Astrocyte of the spinal cord (primary cell): ENCODE data around the gene MEAK7.

Experiments used
- DNase-seq: peaks from one replicate; pipeline ENCODE4 v3.0.0; 2011; ENCODE audit warnings: low read depth, low spot score
- H3K4me3 ChIP-seq: 2 replicates; pipeline ENCODE4 v1.5.1; 2011; ENCODE audit warnings: low read depth, mild to moderate bottlenecking, low read length, moderate library complexity
- in situ Hi-C: cut with HindIII; loops from 2 replicates; pipeline ENCODE4 v1.10.0; 2017; ENCODE audit warnings: low sequenced_read_pairs
- TF ChIP-seq, protein P1 (sequence below): IDR thresholded peaks from 2 replicates; pipeline ENCODE4 v1.5.1; 2012; ENCODE audit warnings: low read depth, mild to moderate bottlenecking, low read length, inconsistent platforms

The MEAK7 gene

DNA sequence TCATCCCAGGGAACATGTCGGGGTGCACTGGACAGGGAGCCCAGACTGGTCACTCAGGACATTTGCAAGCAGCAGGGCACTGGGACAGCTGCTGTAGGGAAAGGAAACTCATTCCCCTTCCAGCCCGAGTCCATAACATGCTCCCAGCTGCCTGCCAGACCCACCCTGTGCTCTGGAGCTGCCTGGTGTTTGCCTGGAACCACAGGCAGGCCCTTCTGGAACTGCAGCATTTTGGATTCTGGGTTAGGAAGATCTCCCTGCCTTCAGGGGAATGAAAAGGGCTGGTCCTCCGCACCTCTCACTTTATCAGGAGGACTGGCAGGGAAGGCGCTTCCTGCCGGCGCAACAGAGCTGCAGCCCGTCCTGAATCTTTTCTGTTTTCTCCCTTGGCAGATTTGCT, 41.2 kb downstream of the MEAK7 start:
- no peak overlapping the region for H3K4me3 ChIP-seq
- DNase-seq: no peak

DNA sequence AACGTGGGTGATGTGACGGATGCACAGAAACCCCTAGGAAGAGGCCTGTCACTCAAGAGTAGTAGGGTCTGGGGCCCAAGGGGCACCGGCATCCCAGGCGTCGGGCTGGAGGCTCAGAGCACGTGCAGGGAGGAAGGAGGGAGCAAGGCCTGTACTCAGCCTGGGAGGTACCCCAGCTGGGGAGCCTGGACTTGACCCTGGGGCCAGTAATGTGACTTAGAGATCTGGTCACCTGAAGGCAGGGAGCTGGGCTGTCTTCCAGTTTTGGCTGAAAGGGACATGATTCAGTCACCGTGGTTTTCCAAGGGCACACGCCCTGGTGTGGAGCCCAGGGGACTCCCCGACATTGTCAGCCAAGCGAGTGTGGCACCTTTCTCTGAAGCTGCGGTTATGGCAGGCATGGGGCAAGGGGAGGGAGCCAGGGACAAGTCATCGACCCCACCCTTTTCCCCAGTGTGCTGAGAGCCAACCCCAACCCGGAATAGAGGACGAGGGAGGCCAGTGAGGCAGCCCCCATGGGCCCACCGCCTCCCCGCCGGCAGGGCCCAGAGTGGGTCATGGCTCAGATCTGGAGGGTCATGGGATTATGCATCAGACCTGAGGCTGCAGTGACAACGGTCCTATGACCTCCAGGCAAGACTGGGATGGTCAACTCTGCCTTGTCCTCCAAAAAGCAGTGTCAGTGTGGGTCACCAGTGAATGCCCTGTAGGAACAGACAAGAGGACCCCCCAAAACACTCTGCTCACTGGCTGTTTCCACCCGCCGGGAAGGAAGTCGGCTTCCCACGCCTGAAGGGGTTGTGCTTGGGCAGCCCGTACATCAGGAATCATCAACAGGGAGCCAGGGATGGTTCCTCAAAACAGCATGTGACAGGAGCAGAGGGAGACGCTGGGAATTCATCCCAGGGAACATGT, 41.9 kb downstream of the MEAK7 start:
- no peak overlapping the region for H3K4me3 ChIP-seq
- no peak for DNase-seq
- TF ChIP-seq, protein P1, sequence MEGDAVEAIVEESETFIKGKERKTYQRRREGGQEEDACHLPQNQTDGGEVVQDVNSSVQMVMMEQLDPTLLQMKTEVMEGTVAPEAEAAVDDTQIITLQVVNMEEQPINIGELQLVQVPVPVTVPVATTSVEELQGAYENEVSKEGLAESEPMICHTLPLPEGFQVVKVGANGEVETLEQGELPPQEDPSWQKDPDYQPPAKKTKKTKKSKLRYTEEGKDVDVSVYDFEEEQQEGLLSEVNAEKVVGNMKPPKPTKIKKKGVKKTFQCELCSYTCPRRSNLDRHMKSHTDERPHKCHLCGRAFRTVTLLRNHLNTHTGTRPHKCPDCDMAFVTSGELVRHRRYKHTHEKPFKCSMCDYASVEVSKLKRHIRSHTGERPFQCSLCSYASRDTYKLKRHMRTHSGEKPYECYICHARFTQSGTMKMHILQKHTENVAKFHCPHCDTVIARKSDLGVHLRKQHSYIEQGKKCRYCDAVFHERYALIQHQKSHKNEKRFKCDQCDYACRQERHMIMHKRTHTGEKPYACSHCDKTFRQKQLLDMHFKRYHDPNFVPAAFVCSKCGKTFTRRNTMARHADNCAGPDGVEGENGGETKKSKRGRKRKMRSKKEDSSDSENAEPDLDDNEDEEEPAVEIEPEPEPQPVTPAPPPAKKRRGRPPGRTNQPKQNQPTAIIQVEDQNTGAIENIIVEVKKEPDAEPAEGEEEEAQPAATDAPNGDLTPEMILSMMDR: no peak
- in situ Hi-C loops: no loop called here

More for the DNA sequence above, 41.2 kb downstream of the MEAK7 start:
- TF ChIP-seq, protein P1: no peak
- in situ Hi-C loops: no loop called here

DNA sequence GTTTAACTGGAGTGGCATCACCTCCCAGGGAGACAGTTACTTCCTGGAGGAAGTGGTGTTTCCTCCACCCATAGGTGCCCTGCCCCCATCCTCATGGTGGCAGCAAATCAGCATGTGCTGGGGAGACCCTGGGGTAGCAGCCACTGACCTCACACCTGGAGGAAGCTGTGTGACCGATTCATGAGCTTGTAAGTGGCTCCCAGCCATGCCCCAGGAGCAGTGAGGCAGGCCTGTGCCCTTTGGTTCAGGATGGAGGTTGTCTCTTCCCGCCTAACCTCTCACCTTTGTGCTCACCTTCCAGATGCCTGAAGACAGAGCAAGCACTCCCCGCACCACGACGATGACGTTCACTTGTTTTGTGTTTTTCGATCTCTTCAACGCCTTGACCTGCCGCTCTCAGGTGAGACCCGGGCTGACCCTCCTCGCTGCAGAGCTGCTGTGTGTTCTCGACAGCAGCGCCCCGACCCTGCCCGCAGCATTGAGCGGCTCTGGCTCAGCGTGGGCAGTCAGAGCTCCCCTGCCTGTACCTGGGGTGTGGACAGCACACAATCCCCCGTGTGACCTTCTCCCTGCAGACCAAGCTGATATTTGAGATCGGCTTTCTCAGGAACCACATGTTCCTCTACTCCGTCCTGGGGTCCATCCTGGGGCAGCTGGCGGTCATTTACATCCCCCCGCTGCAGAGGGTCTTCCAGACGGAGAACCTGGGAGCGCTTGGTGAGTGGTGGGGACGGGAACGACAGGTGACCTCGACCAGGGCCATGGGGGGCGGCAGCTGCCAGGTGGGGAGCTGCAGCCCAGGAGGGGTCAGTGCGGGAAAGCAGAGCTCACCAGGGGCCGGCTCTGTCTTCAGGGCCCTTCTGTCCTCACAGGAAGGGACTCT, 42.8 kb downstream of the MEAK7 start:
- TF ChIP-seq, protein P1: no peak
- in situ Hi-C loops: no loop called here
- DNase-seq: no peak
- no peak overlapping the region for H3K4me3 ChIP-seq

DNA sequence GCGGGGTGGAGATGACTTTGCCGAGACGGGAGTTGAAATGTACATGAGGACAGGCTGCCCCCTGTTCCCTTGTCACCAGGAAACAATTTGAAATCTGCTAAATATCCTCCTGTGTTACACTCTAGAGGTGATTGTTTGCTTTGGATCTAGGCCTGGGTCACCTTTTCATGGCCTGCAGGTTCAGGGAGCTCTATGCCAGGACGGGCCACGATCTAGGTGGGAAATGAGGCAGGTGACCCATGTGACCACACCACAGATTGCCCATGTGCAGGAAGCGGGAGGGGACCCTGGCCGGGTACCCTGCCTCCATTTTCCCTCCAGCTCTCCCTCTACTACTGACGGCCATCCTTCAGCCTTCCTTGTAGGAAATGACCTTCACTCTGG, 43.4 kb downstream of the MEAK7 start:
- TF ChIP-seq, protein P1: no peak
- in situ Hi-C loops: no loop called here
- DNase-seq: no peak
- no peak overlapping the region for H3K4me3 ChIP-seq

DNA sequence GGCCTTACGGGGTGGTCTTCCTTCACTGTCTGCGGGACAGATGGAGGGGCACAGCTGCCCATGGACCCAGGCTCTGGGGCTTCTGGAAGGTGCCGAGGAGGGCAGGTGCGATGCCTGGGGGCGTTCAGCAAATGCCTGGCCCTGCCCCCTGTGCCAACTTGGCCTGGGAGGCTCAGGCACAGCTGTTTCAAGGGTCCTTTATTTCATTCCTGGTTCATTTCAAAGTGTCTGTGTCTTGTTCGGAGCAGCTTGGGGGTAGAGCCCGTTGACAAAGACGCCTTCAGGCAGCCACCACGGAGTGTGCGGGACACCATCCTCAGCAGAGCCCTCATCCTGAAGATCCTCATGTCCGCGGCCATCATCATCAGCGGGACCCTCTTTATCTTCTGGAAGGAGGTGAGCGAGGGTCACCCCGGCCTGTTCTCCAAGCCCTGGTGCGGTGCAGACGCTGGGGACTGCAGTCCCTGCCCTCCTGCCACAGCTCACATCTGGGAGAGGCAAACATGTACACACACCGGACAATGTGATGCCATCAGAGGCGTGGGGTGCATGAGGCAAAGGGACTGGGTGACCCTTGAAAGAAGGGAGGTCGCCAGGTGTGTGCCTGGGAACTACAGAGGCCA, 43.9 kb downstream of the MEAK7 start:
- H3K4me3 ChIP-seq: no peak overlapping the region
- TF ChIP-seq, protein P1: no peak
- in situ Hi-C loops: no loop called here
- no peak for DNase-seq

DNA sequence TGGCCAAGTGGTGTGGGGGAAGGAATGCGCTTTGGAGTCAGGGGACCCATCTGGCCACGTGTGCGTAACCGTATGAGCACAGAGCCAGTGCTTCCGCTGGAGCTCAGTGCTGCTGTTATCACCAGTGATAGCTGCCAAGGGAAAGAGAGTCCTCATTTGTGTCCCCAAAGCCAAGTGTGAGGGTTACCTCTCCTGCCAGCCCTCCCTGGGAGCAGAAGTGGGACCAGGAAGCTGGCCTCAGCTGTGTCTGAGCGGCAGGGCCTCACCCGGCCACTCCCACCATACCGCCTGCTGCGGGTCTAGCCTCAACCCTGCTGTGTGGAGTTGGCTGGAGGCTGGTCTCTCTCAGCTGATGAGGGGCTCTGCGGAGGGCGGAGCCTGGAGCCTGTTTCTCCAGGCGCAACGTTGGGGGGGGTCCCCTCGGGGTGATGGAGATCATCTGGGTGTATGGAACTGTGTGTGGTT, 44.5 kb downstream of the MEAK7 start:
- in situ Hi-C loops: no loop called here
- H3K4me3 ChIP-seq: no peak overlapping the region
- DNase-seq: no peak
- TF ChIP-seq, protein P1: no peak
